Measurements from ENCODE around the gene CSTPP1.
"Not testable (repeated sequence)": the region's sequence is repeated elsewhere in the genome, so short reads cannot be mapped to it uniquely, and the experiment has no call there.

Gene CSTPP1

GRCh38 chr11:46961886-46962285 lies 25.3 kb downstream of the CSTPP1 start:
- not testable (repeated sequence) for H3K27ac ChIP-seq (ENCODE audit: low read length); H3K9me3 ChIP-seq (ENCODE audit: control insufficient read depth in 1 of 2, low read length in 2 of 2); H3K27me3 ChIP-seq (ENCODE audit: low read depth, low read length); H3K4me1 ChIP-seq (ENCODE audit: control insufficient read depth in 1 of 2, insufficient read depth in 2 of 2, low read length in 2 of 2); H3K4me3 ChIP-seq (ENCODE audit: low read depth in 1 of 2, low read length in 2 of 2); H3K36me3 ChIP-seq (ENCODE audit: control insufficient read depth in 1 of 2, insufficient read depth in 2 of 2, low read length in 2 of 2)

DNA sequence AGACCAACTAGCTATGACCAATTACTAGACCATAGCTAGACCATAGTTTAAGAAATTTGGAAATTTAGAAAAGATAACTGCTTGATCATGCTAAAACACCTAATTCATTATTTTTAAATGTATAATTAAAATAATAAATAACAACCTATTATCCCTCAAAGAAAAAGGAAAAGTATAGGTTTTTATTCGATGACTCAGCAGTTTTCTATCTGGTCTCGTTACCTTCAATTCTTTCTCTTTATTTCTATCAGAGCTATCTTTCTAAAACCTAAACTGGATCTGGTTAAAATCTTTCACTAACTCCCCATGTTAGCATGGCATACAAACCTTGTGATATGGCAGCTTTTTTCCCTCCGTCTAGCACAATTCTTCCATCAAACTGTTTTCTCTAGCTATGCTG lies 27.3 kb downstream of the CSTPP1 start:
- H3K4me1 ChIP-seq (ENCODE audit: control insufficient read depth in 1 of 2, insufficient read depth in 2 of 2, low read length in 2 of 2), result no peaks in the 10 kb centered on the region
- no peaks in the 10 kb centered on the region for H3K27me3 ChIP-seq (ENCODE audit: low read depth, low read length)
- peaks cover 0 to under 1% of the 10 kb centered on the region in 2 donors for H3K36me3 ChIP-seq (ENCODE audit: control insufficient read depth in 1 of 2, insufficient read depth in 2 of 2, low read length in 2 of 2)
- H3K27ac ChIP-seq (ENCODE audit: low read length), result no peak overlapping the region
- peaks cover 0 to under 1% of the 10 kb centered on the region in 2 donors for H3K9me3 ChIP-seq (ENCODE audit: control insufficient read depth in 1 of 2, low read length in 2 of 2)
- H3K4me3 ChIP-seq (ENCODE audit: low read depth in 1 of 2, low read length in 2 of 2), result no peak overlapping the region

- H3K4me3 ChIP-seq (ENCODE audit: low read depth in 1 of 2, low read length in 2 of 2), result no peak overlapping the region
- no peaks in the 10 kb centered on the region for H3K36me3 ChIP-seq (ENCODE audit: control insufficient read depth in 1 of 2, insufficient read depth in 2 of 2, low read length in 2 of 2)
- no peaks in the 10 kb centered on the region for H3K27me3 ChIP-seq (ENCODE audit: low read depth, low read length)
- no peak overlapping the region for H3K27ac ChIP-seq (ENCODE audit: low read length)
- no peaks in the 10 kb centered on the region for H3K4me1 ChIP-seq (ENCODE audit: control insufficient read depth in 1 of 2, insufficient read depth in 2 of 2, low read length in 2 of 2)
- H3K9me3 ChIP-seq (ENCODE audit: control insufficient read depth in 1 of 2, low read length in 2 of 2), result no peaks in the 10 kb centered on the region
Observed at GRCh38 chr11:46966773-46967172, 30.2 kb downstream of the CSTPP1 start.

GRCh38 chr11:46967962-46968361 lies 31.4 kb downstream of the CSTPP1 start:
- H3K36me3 ChIP-seq (ENCODE audit: control insufficient read depth in 1 of 2, insufficient read depth in 2 of 2, low read length in 2 of 2), result no peaks in the 10 kb centered on the region

DNA sequence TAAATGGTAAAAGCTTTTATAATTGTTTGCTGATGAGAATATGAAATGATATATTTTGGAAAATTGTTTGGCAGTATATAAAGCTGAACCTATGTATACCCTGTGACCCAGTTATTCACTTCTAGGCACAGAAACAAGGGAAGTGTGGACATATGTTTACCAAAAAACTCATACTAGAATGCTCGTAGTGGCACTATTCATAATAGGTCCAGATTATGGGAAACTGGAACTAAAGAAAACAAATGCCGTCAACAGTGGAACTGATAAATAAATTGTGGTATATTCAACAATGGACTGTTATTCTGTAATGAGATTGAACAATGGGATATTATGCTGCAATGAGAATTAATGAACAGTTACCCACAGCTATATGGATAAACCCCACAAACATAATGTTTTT lies 32.8 kb downstream of the CSTPP1 start:
- H3K4me1 ChIP-seq (ENCODE audit: control insufficient read depth in 1 of 2, insufficient read depth in 2 of 2, low read length in 2 of 2), result no peaks in the 10 kb centered on the region
- H3K27me3 ChIP-seq (ENCODE audit: low read depth, low read length), result no peaks in the 10 kb centered on the region
- H3K9me3 ChIP-seq (ENCODE audit: control insufficient read depth in 1 of 2, low read length in 2 of 2), result no peaks in the 10 kb centered on the region
- no peak overlapping the region for H3K4me3 ChIP-seq (ENCODE audit: low read depth in 1 of 2, low read length in 2 of 2)
- no peaks in the 10 kb centered on the region for H3K36me3 ChIP-seq (ENCODE audit: control insufficient read depth in 1 of 2, insufficient read depth in 2 of 2, low read length in 2 of 2)
- no peak overlapping the region for H3K27ac ChIP-seq (ENCODE audit: low read length)

More at GRCh38 chr11:46967962-46968361, 31.4 kb downstream of the CSTPP1 start:
- H3K27ac ChIP-seq (ENCODE audit: low read length), result no peak overlapping the region
- no peaks in the 10 kb centered on the region for H3K4me1 ChIP-seq (ENCODE audit: control insufficient read depth in 1 of 2, insufficient read depth in 2 of 2, low read length in 2 of 2)
- H3K9me3 ChIP-seq (ENCODE audit: control insufficient read depth in 1 of 2, low read length in 2 of 2), result no peaks in the 10 kb centered on the region
- no peaks in the 10 kb centered on the region for H3K27me3 ChIP-seq (ENCODE audit: low read depth, low read length)
- H3K4me3 ChIP-seq (ENCODE audit: low read depth in 1 of 2, low read length in 2 of 2), result no peak overlapping the region

DNA sequence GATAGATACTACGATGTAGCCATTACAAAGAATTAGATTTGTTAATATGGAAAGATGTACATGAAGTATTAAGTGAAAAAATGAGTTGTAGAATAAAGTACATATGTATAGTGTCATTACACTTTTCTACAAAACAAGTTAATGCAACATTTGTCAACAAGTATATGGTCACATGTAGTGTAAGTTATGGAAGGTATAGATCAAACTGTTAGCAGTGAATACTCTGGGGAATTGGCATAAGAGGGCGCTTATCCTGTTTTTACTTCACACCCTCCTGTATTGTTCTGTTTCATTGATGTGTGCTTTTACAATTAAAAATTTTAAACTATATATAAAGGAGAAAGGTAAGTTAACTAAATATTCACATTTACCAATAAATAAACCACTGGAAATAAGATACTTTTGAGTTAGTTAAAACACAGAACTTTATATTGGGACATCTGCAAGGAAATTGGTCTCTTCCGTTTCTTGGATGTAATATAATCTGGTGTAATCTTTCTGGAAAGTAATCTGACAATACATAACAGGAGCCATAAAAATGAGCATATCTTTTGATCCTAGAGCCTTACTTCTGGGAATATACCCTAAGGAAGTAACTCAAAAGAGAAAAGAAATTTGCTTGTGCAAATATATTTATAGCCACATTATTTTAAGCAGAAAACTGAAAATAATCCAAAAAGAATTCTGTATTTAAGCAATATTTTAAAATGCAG lies 34.5 kb downstream of the CSTPP1 start:
- no peak overlapping the region for H3K27ac ChIP-seq (ENCODE audit: low read length)

DNA sequence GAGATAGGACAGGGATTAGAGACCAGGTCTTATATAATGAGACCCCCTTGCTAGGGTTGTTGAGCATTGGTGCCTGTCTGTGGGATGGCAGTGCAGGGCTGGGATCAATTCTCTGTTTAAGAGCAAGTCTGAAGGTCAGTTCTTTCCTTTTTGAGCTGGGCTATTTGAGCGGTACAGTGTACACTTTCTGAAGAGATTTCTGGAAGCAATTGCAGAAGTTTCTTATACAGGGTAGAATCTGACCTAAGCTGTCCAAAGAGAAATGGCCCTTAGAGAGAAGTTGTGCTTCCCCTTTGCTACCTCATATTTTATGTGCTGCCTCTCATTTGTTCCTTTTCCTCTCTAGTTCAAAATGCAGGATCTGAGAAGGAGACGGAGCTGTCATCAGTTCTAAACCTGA lies 35.8 kb downstream of the CSTPP1 start:
- Histone ChIP-seq H3K9me3 (ENCODE audit: control insufficient read depth in 1 of 2, low read length in 2 of 2) (no peaks in the 10 kb centered on the region), H3K4me1 (ENCODE audit: control insufficient read depth in 1 of 2, insufficient read depth in 2 of 2, low read length in 2 of 2) (no peaks in the 10 kb centered on the region), H3K27ac (ENCODE audit: low read length) (no peak overlapping the region), H3K4me3 (ENCODE audit: low read depth in 1 of 2, low read length in 2 of 2) (no peak overlapping the region), H3K36me3 (ENCODE audit: control insufficient read depth in 1 of 2, insufficient read depth in 2 of 2, low read length in 2 of 2) (no peaks in the 10 kb centered on the region), H3K27me3 (ENCODE audit: low read depth, low read length) (no peaks in the 10 kb centered on the region)

More for the DNA sequence above, 34.5 kb downstream of the CSTPP1 start:
- no peaks in the 10 kb centered on the region for H3K4me1 ChIP-seq (ENCODE audit: control insufficient read depth in 1 of 2, insufficient read depth in 2 of 2, low read length in 2 of 2)
- H3K27me3 ChIP-seq (ENCODE audit: low read depth, low read length), result no peaks in the 10 kb centered on the region
- H3K9me3 ChIP-seq (ENCODE audit: control insufficient read depth in 1 of 2, low read length in 2 of 2), result no peaks in the 10 kb centered on the region
- no peak overlapping the region for H3K4me3 ChIP-seq (ENCODE audit: low read depth in 1 of 2, low read length in 2 of 2)
- H3K36me3 ChIP-seq (ENCODE audit: control insufficient read depth in 1 of 2, insufficient read depth in 2 of 2, low read length in 2 of 2), result no peaks in the 10 kb centered on the region

DNA sequence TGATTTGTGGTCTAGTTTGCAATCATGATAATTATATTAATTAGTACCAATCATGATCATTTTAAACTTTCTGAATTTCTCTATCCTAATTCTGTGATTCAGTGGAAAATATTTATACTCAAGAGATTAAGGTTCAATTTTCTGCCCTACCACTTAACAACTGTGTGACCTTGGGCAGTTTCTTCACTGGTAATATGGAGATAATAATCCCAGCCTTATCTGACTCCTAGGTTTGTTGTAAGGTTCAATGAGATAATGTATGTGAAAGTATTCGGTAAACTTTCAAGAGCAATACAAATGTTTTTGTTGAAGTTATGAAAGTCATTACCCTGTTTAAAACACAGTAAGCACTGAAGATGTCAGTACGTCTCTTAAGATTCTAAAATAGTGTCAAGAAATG lies 36.3 kb downstream of the CSTPP1 start:
- no peak overlapping the region for H3K4me3 ChIP-seq (ENCODE audit: low read depth in 1 of 2, low read length in 2 of 2)
- H3K27ac ChIP-seq (ENCODE audit: low read length), result no peak overlapping the region
- H3K36me3 ChIP-seq (ENCODE audit: control insufficient read depth in 1 of 2, insufficient read depth in 2 of 2, low read length in 2 of 2), result no peaks in the 10 kb centered on the region
- no peaks in the 10 kb centered on the region for H3K9me3 ChIP-seq (ENCODE audit: control insufficient read depth in 1 of 2, low read length in 2 of 2)
- H3K4me1 ChIP-seq (ENCODE audit: control insufficient read depth in 1 of 2, insufficient read depth in 2 of 2, low read length in 2 of 2), result peaks cover 1% of the 10 kb centered on the region in 2 donors
- H3K27me3 ChIP-seq (ENCODE audit: low read depth, low read length), result no peaks in the 10 kb centered on the region

DNA sequence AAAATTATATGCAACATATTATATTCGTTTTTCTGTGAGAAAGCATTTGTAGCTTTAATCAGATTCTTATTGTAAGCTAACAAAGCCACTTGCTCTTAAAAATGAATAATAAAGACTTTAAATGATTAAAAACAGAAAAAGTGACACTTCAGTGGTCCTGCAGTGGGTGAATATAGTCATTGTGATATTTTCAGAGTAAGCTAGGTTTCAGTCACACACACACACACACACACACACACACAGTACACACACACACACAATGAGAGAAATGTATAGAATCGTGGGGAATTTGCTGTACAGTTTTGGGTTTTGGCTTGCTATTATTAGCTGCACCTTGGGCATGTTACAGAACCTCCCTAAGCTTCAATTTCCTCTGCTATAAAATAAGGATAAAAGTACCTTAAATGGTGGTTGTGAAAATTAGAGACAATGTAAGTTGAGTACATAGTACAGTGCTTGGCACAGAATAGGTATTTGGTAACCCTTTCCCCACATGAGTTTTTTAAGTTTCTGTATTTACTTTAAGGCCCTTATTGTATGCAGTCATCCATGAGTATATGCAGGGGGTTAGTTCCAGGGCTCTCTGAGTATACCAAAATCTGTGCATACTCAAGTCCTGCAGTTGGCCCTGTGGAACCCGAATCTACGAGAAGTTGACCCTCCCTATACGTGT lies 39.8 kb downstream of the CSTPP1 start:
- H3K4me1 ChIP-seq (ENCODE audit: control insufficient read depth in 1 of 2, insufficient read depth in 2 of 2, low read length in 2 of 2), result peaks cover 4 to 5% of the 10 kb centered on the region in 2 donors
- no peaks in the 10 kb centered on the region for H3K27me3 ChIP-seq (ENCODE audit: low read depth, low read length)
- no peaks in the 10 kb centered on the region for H3K9me3 ChIP-seq (ENCODE audit: control insufficient read depth in 1 of 2, low read length in 2 of 2)
- H3K27ac ChIP-seq (ENCODE audit: low read length), result no peak overlapping the region
- no peak overlapping the region for H3K4me3 ChIP-seq (ENCODE audit: low read depth in 1 of 2, low read length in 2 of 2)
- H3K36me3 ChIP-seq (ENCODE audit: control insufficient read depth in 1 of 2, insufficient read depth in 2 of 2, low read length in 2 of 2), result no peaks in the 10 kb centered on the region

DNA sequence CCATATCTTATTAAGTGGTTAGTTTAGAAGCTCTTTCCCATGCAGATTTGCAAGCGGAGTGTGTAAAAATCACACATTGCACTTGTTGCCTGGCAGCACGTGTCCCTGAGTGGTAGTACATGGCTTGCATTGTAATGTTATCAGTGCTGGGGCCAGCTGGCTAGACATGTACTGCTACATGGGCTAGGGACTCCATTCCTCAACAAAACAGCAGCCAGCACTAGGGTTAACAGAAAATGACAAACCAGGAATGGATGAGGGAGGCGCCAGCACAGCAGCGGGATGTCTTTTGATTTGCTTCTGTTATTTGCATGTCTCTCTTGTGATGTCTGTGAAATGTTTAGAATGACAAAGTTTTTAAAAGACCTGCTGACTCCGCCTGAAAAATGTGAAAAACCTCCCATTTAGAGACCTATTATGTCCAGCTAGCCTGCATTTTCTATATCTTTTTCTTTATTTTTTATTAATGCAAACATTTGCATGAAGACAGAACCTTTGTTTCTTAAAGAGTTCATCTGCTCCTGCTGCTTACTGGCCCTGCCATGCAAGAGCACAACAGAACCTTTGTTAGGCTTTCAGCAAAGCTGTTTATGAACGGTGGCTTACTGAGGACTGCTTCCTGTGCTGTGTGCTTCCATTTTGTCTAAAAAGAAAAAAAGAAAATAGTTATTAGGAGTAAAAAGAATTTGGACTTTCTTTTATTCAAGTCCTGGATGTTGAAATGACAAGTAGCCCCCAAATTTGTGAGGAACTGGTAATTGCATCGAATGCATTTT lies 40.7 kb downstream of the CSTPP1 start:
- Histone ChIP-seq H3K27ac (ENCODE audit: low read length) (no peak overlapping the region), H3K4me1 (ENCODE audit: control insufficient read depth in 1 of 2, insufficient read depth in 2 of 2, low read length in 2 of 2) (peaks cover 4 to 5% of the 10 kb centered on the region in 2 donors), H3K36me3 (ENCODE audit: control insufficient read depth in 1 of 2, insufficient read depth in 2 of 2, low read length in 2 of 2) (no peaks in the 10 kb centered on the region), H3K27me3 (ENCODE audit: low read depth, low read length) (no peaks in the 10 kb centered on the region), H3K4me3 (ENCODE audit: low read depth in 1 of 2, low read length in 2 of 2) (no peak overlapping the region), H3K9me3 (ENCODE audit: control insufficient read depth in 1 of 2, low read length in 2 of 2) (no peaks in the 10 kb centered on the region)

DNA sequence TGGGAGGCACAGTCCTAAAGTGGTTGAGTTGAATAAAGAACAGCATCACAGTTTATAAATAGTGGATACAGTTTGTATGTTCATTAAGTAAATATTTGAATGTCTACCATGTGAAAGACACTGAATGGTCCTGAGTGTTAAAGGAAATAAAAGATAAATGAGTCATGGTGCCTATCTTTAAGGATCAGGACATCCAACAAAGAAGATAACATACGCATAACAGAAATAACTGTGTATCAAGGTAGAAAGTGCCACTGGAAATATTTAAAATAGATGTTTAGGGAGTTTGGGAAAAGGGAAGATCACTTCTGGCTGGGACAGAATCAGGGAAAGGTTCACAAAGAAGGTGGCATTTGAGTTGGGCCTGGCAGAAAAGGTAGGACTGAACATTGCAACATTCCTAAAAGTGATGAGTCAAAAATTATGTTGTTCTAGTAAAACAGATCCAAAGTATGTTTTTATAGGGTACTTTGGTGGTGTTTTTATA lies 41.5 kb downstream of the CSTPP1 start:
- H3K4me3 ChIP-seq (ENCODE audit: low read depth in 1 of 2, low read length in 2 of 2), result no peak overlapping the region
- H3K36me3 ChIP-seq (ENCODE audit: control insufficient read depth in 1 of 2, insufficient read depth in 2 of 2, low read length in 2 of 2), result no peaks in the 10 kb centered on the region
- no peaks in the 10 kb centered on the region for H3K27me3 ChIP-seq (ENCODE audit: low read depth, low read length)
- no peak overlapping the region for H3K27ac ChIP-seq (ENCODE audit: low read length)
- H3K9me3 ChIP-seq (ENCODE audit: control insufficient read depth in 1 of 2, low read length in 2 of 2), result no peaks in the 10 kb centered on the region
- H3K4me1 ChIP-seq (ENCODE audit: control insufficient read depth in 1 of 2, insufficient read depth in 2 of 2, low read length in 2 of 2), result peaks cover 4 to 5% of the 10 kb centered on the region in 2 donors

Measured in muscle layer of duodenum (tissue), 2 donors.